Neural cell (in vitro differentiated cells): ENCODE results near the gene DEGS2. TPM values are rescaled to one million over a fixed set of nuclear protein-coding genes. Genes with fewer than 3 reads are reported as not detected.

Experiments used
- H2AFZ ChIP-seq: fragments of 200-600, 300-800 bp; sonication (generic), shearing (Covaris generic); 2 replicates; pipeline ENCODE4 v1.6.0; 2014; ENCODE audit warnings: low read depth, mild to moderate bottlenecking, antibody characterized with exemption, low read length, moderate library complexity
- H3F3A ChIP-seq: fragments of 200-600 bp; shearing (Covaris generic); 2 replicates; pipeline ENCODE4 v1.6.1; 2016; ENCODE audit warnings: mild to moderate bottlenecking, moderate library complexity, mixed read lengths, antibody characterized with exemption, low read length; ENCODE audit not compliant: insufficient read depth, poor library complexity, severe bottlenecking
- H3K27ac ChIP-seq: fragments of 200-600, 300-800 bp; sonication (generic), shearing (Covaris generic); 2 replicates; pipeline ENCODE4 v1.5.1; 2014; ENCODE audit warnings: mild to moderate bottlenecking, low read length, moderate library complexity
- H3K27me3 ChIP-seq: fragments of 300-800, 200-600 bp; sonication (generic), shearing (Covaris generic); 2 replicates; pipeline ENCODE4 v1.6.0; 2014; ENCODE audit warnings: mild to moderate bottlenecking, low read depth, low read length, moderate library complexity; ENCODE audit not compliant: insufficient read depth
- H3K36me3 ChIP-seq: fragments of 300-800, 200-600 bp; sonication (generic), shearing (Covaris generic); 2 replicates; pipeline ENCODE4 v1.5.1; 2014; ENCODE audit warnings: mild to moderate bottlenecking, antibody characterized with exemption, low read length, moderate library complexity; ENCODE audit not compliant: insufficient read depth
- H3K4me2 ChIP-seq: fragments of 300-800, 200-600 bp; sonication (generic), shearing (Covaris generic); 2 replicates; pipeline ENCODE4 v1.6.0; 2014; ENCODE audit warnings: mild to moderate bottlenecking, low read length
- H3K4me3 ChIP-seq: fragments of 300-800, 200-600 bp; sonication (generic), shearing (Covaris generic); 2 replicates; pipeline ENCODE4 v1.5.1; 2014; ENCODE audit warnings: mild to moderate bottlenecking, low read length, moderate library complexity
- H3K79me2 ChIP-seq: fragments of 200-600 bp; shearing (Covaris generic); replicated peaks from 2 replicates; pipeline ENCODE4 v1.6.0; 2014; ENCODE audit warnings: mild to moderate bottlenecking, low read length, moderate library complexity; ENCODE audit not compliant: insufficient read depth
- H3K9ac ChIP-seq: fragments of 300-800, 200-600 bp; sonication (generic), shearing (Covaris generic); 2 replicates; pipeline ENCODE4 v1.6.1; 2016; ENCODE audit warnings: mild to moderate bottlenecking, low read length, mixed read lengths
- H3K9me2 ChIP-seq: fragments of 200-600 bp; shearing (Covaris generic); 2 replicates; pipeline ENCODE4 v1.6.1; 2016; ENCODE audit warnings: mild to moderate bottlenecking, low read length, mixed read lengths; ENCODE audit not compliant: insufficient read depth
- H3K9me3 ChIP-seq: fragments of 200-600, 300-800 bp; sonication (generic), shearing (Covaris generic); 2 replicates; pipeline ENCODE4 v1.6.1; 2016; ENCODE audit warnings: mild to moderate bottlenecking, mixed run types, low read length, moderate library complexity, mixed read lengths
- H4K20me1 ChIP-seq: fragments of 200-600 bp; shearing (Covaris generic); 2 replicates; pipeline ENCODE4 v1.6.1; 2016; ENCODE audit warnings: mild to moderate bottlenecking, mixed run types; ENCODE audit not compliant: insufficient read depth
- CTCF ChIP-seq: fragments of 450-650 bp; IDR thresholded peaks from 2 replicates; pipeline ENCODE4 v1.5.1; 2014; ENCODE audit warnings: antibody characterized with exemption, mild to moderate bottlenecking, moderate library complexity; ENCODE audit not compliant: poor library complexity, severe bottlenecking
- EP300 ChIP-seq: fragments of 450-650 bp; conservative IDR thresholded peaks from 2 replicates; pipeline ENCODE4 v1.6.1; 2014; ENCODE audit warnings: antibody characterized with exemption, mild to moderate bottlenecking, moderate library complexity; ENCODE audit not compliant: poor library complexity, severe bottlenecking
- EZH2 ChIP-seq: fragments of 200-600, 300-800 bp; shearing (Covaris generic), sonication (generic); IDR thresholded peaks from 2 replicates; pipeline ENCODE4 v1.6.1; 2014; ENCODE audit warnings: antibody characterized with exemption, low read length, borderline replicate concordance, mild to moderate bottlenecking; ENCODE audit not compliant: insufficient read depth, poor library complexity, severe bottlenecking
- MXI1 ChIP-seq: fragments of 450-650 bp; conservative IDR thresholded peaks from 2 replicates; pipeline ENCODE4 v1.6.1; 2014; ENCODE audit warnings: antibody characterized with exemption, mild to moderate bottlenecking; ENCODE audit not compliant: poor library complexity, severe bottlenecking
- POLR2AphosphoS5 ChIP-seq: IDR thresholded peaks from 2 replicates; pipeline ENCODE4 v1.6.1; 2012
- RAD21 ChIP-seq: fragments of 450-650 bp; conservative IDR thresholded peaks from 2 replicates; pipeline ENCODE4 v1.6.1; 2014; ENCODE audit warnings: antibody characterized with exemption, mild to moderate bottlenecking, moderate library complexity
- SMC3 ChIP-seq: fragments of 450-650 bp; conservative IDR thresholded peaks from 2 replicates; pipeline ENCODE4 v1.6.1; 2014; ENCODE audit warnings: antibody characterized with exemption, mild to moderate bottlenecking, moderate library complexity; ENCODE audit not compliant: poor library complexity
- TAF1 ChIP-seq: IDR thresholded peaks from 2 replicates; pipeline ENCODE4 v1.6.1; 2012; ENCODE audit warnings: low read depth
- polyA plus RNA-seq: library from polyadenylated mRNA; depleted of rRNA; stranded (reverse); fragments of >200 nt; gene quantifications from 2 replicates; pipeline ENCODE4 v1.2.3, GENCODE V29; 2014
- TF ChIP-seq, protein P1 (sequence below): IDR thresholded peaks from 2 replicates; pipeline ENCODE4 v1.6.1; 2012; ENCODE audit warnings: borderline replicate concordance

DEGS2 gene
- polyA plus RNA-seq, 1 donor from 2014 or later, result 0.37 TPM

DNA sequence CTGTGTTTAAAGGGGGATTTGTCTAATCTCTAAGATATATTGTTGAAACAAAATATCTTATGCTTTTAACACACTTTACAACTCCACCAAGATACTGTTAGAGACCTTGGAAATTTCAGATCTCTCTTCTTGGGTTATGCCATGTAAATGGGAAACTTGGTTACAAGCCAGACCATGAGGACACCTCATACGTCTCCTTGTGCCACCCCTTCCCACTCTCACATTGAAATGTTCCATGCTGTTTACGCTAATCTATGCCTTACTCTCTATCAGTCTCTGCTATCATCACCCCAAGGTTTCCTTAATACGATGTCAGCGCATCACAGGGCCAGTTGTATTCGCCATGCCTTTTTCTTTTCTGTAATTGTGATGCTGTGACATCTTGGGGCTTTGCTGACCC is 13.4 kb upstream of the DEGS2 start (continued):
- TF ChIP-seq RAD21, result no peak

GRCh38 chr14:100170880-100171279 is 11.4 kb upstream of the DEGS2 start:
- H3K4me3 ChIP-seq, result no peak overlapping the region
- no peak for TF ChIP-seq CTCF
- no peak for TF ChIP-seq RAD21
- TF ChIP-seq EP300, result peak; percentile 52
- TF ChIP-seq POLR2AphosphoS5, result peak; percentile 26
- H3K36me3 ChIP-seq, result no peaks in the 10 kb centered on the region

DNA sequence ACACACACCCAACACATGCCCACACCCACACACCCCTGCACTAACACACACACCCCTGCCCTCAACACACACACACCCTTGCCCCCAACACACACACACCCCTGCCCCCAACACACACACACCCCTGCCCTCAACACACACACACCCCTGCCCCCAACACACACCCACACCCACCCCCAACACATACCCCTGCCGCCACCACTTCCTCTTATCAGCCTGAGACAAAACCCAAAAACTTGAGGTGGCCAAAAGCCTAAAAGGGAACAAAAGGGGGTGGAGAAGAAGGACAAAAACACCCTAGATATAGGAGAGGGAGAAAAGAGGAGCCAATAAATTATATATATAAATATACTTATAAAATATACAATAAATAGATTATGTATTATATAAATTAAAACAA is 9.1 kb upstream of the DEGS2 start:
- H3K4me3 ChIP-seq, result no peak overlapping the region
- no peaks in the 10 kb centered on the region for H3K9me2 ChIP-seq
- H3K27me3 ChIP-seq, result peaks cover 12% of the 10 kb centered on the region
- no peak for TF ChIP-seq MXI1
- TF ChIP-seq SMC3, result no peak
- no peak for TF ChIP-seq EZH2
- no peaks in the 10 kb centered on the region for H4K20me1 ChIP-seq
- no peaks in the 10 kb centered on the region for H3K36me3 ChIP-seq
- H3K27ac ChIP-seq, result no peak overlapping the region
- H2AFZ ChIP-seq, result no peak overlapping the region
- H3K79me2 ChIP-seq, result no peaks in the 10 kb centered on the region
- H3K4me2 ChIP-seq, result no peak overlapping the region
- no peaks in the 10 kb centered on the region for H3F3A ChIP-seq
- no peaks in the 10 kb centered on the region for H3K9me3 ChIP-seq
- no peak overlapping the region for H3K9ac ChIP-seq

More at GRCh38 chr14:100170880-100171279, 11.4 kb upstream of the DEGS2 start:
- no peaks in the 10 kb centered on the region for H3K9me2 ChIP-seq
- peaks cover 5% of the 10 kb centered on the region for H3K27me3 ChIP-seq
- no peak overlapping the region for H3K27ac ChIP-seq
- no peaks in the 10 kb centered on the region for H3K9me3 ChIP-seq
- no peaks in the 10 kb centered on the region for H3K79me2 ChIP-seq
- H3F3A ChIP-seq, result no peaks in the 10 kb centered on the region
- H4K20me1 ChIP-seq, result no peaks in the 10 kb centered on the region
- no peak overlapping the region for H3K9ac ChIP-seq
- no peak overlapping the region for H2AFZ ChIP-seq
- no peak overlapping the region for H3K4me2 ChIP-seq

DNA sequence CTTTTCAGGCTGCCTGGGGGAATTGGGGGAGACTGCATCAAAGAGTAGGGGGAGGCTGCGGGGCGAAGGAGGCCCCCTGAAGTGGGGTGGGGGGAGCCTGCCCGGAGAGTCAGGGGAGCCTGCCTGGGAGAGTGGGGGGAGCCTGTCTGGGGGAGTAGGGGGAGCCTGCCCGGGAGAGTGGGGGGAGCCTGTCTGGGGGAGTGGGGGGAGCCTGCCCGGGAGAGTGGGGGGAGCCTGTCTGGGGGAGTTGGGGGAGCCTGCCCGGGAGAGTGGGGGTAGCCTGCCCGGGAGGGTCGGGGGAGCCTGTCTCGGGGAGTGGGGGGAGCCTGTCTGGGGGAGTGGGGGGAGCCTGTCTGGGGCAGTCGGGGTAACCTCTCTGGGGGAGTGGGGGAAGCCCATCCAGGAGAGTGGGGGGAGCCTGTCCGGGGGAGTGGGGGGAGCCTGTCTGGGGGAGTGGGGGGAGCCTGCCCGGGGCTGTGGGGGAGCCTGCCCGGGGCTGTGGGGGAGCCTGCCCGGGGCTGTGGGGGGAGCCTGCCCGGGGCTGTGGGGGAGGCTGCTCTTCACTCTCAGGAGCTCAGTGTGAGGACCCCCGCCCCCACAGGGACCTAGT is 6.5 kb upstream of the DEGS2 start:
- Histone ChIP-seq H3K27me3 (peaks cover 24% of the 10 kb centered on the region), H4K20me1 (no peaks in the 10 kb centered on the region), H3K9me3 (no peaks in the 10 kb centered on the region), H2AFZ (no peak overlapping the region), H3F3A (no peaks in the 10 kb centered on the region), H3K79me2 (no peaks in the 10 kb centered on the region), H3K9me2 (no peaks in the 10 kb centered on the region), H3K9ac (no peak overlapping the region), H3K27ac (no peak overlapping the region), H3K4me2 (no peak overlapping the region), H3K4me3 (no peak overlapping the region), H3K36me3 (no peaks in the 10 kb centered on the region)
- no peak for TF ChIP-seq RAD21
- no peak for TF ChIP-seq MXI1
- TF ChIP-seq EZH2, result no peak
- TF ChIP-seq, protein P1, sequence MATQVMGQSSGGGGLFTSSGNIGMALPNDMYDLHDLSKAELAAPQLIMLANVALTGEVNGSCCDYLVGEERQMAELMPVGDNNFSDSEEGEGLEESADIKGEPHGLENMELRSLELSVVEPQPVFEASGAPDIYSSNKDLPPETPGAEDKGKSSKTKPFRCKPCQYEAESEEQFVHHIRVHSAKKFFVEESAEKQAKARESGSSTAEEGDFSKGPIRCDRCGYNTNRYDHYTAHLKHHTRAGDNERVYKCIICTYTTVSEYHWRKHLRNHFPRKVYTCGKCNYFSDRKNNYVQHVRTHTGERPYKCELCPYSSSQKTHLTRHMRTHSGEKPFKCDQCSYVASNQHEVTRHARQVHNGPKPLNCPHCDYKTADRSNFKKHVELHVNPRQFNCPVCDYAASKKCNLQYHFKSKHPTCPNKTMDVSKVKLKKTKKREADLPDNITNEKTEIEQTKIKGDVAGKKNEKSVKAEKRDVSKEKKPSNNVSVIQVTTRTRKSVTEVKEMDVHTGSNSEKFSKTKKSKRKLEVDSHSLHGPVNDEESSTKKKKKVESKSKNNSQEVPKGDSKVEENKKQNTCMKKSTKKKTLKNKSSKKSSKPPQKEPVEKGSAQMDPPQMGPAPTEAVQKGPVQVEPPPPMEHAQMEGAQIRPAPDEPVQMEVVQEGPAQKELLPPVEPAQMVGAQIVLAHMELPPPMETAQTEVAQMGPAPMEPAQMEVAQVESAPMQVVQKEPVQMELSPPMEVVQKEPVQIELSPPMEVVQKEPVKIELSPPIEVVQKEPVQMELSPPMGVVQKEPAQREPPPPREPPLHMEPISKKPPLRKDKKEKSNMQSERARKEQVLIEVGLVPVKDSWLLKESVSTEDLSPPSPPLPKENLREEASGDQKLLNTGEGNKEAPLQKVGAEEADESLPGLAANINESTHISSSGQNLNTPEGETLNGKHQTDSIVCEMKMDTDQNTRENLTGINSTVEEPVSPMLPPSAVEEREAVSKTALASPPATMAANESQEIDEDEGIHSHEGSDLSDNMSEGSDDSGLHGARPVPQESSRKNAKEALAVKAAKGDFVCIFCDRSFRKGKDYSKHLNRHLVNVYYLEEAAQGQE, result no peak
- TF ChIP-seq POLR2AphosphoS5, result no peak
- no peak for TF ChIP-seq TAF1
